ENCODE measurements around the gene SAMD10. TPM values are rescaled to one million over a fixed set of nuclear protein-coding genes. Genes with fewer than 3 reads are reported as not detected.

Gene SAMD10
- polyA plus RNA-seq, 1 of the 3 experiments (the other 2 are of a cell fraction): 11.6 TPM

DNA sequence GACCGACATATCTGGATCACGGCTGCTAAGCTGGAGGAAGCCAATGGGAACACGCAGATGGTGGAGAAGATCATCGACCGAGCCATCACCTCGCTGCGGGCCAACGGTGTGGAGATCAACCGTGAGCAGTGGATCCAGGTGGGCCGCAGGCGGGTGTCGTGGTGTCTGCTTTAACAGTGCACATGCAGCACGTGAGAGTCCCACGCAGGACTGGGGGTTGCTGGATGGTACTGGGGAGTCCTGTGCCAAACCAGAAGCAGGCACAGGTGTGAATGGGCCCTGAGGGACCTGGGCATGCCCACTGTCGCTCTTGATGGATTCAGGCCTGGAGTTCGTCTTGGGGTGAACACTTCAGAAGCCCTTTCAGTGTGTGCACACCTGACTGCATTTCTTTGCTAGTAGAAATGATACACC lies 31.9 kb upstream of the SAMD10 start:
- CTCF ChIA-PET: no interaction called here
- Histone ChIP-seq H3K4me1 (ENCODE audit: control insufficient read depth in 1 of 2, insufficient read depth in 2 of 2, low read depth in 1 of 2, low read length in 1 of 2) (no peaks in the 10 kb centered on the region), H3K79me2 (ENCODE audit: insufficient read depth) (peaks cover 19% of the 10 kb centered on the region), H3F3A (replicated peaks; ENCODE audit: insufficient read depth) (no peaks in the 10 kb centered on the region), H3K9ac (no peak overlapping the region), H3K4me2 (no peak overlapping the region), H3K4me3 (ENCODE audit: low read depth in 2 of 2, low read length in 1 of 2) (no peak overlapping the region), H3K27me3 (ENCODE audit: insufficient read depth) (no peaks in the 10 kb centered on the region), H3K9me2 (no peaks in the 10 kb centered on the region), H4K20me1 (ENCODE audit: insufficient read depth) (no peaks in the 10 kb centered on the region), H2AFZ (ENCODE audit: low read depth) (no peak overlapping the region), H3K9me3 (no peaks in the 10 kb centered on the region), H3K36me3 (replicated peaks in 1 of 2; ENCODE audit: control insufficient read depth in 1 of 2, insufficient read depth in 2 of 2, low read length in 1 of 2) (peaks cover 44 to 49% of the 10 kb centered on the region in 2 experiments), H3K27ac (ENCODE audit: low read depth in 2 of 2, low read length in 1 of 2) (no peak overlapping the region)
- no peak for DNase-seq
- 94% methylated on average over 13 of the region's 16 CpGs for WGBS (ENCODE audit: low lambda C conversion rate)
- TF ChIP-seq SMC3 (IDR thresholded peaks at IDR 0.05; ENCODE audit: low read depth, low read length): no peak
- TF ChIP-seq RAD21 (IDR thresholded peaks at IDR 0.05; ENCODE audit: low read length): no peak
- no peak for TF ChIP-seq EP300 (IDR thresholded peaks at IDR 0.05; ENCODE audit: borderline replicate concordance in 1 of 2, low read depth in 1 of 2, low read length in 1 of 2)
- no peak for TF ChIP-seq FOXJ3 (CRISPR knock-in tag; IDR thresholded peaks at IDR 0.05)
- no peak for TF ChIP-seq EZH2phosphoT487 (IDR thresholded peaks at IDR 0.05; ENCODE audit: borderline replicate concordance, low read depth)
- TF ChIP-seq ELF1 (IDR thresholded peaks at IDR 0.05): no peak
- no peak for TF ChIP-seq POLR2AphosphoS5 (IDR thresholded peaks at IDR 0.05; ENCODE audit: low read depth, low read length)
- TF ChIP-seq CHD2 (IDR thresholded peaks at IDR 0.05; ENCODE audit: low read length, partially characterized antibody): no peak
- no peak for TF ChIP-seq YY1 (IDR thresholded peaks at IDR 0.05; ENCODE audit: low read depth)
- TF ChIP-seq FOXM1 (IDR thresholded peaks at IDR 0.05; ENCODE audit: low read depth): no peak
- TF ChIP-seq MAX (IDR thresholded peaks at IDR 0.05; ENCODE audit: low read depth): no peak
- no peak for TF ChIP-seq TAF1 (IDR thresholded peaks at IDR 0.05; ENCODE audit: borderline replicate concordance, low read depth, low read length)
- POLR2A ChIA-PET: no interaction called here

GRCh38 chr20:64010711-64011237 lies 31.3 kb upstream of the SAMD10 start:
- Histone ChIP-seq H3K79me2 (ENCODE audit: insufficient read depth) (peaks cover 22% of the 10 kb centered on the region), H3K9me2 (no peaks in the 10 kb centered on the region), H3K27ac (ENCODE audit: low read depth in 2 of 2, low read length in 1 of 2) (no peak overlapping the region), H3K27me3 (ENCODE audit: insufficient read depth) (no peaks in the 10 kb centered on the region), H3F3A (replicated peaks; ENCODE audit: insufficient read depth) (no peaks in the 10 kb centered on the region), H3K4me3 (ENCODE audit: low read depth in 2 of 2, low read length in 1 of 2) (no peak overlapping the region), H3K36me3 (replicated peaks in 1 of 2; ENCODE audit: control insufficient read depth in 1 of 2, insufficient read depth in 2 of 2, low read length in 1 of 2) (peaks cover 43 to 55% of the 10 kb centered on the region in 2 experiments), H3K4me2 (no peak overlapping the region), H3K9me3 (no peaks in the 10 kb centered on the region), H2AFZ (ENCODE audit: low read depth) (no peak overlapping the region), H4K20me1 (ENCODE audit: insufficient read depth) (no peaks in the 10 kb centered on the region), H3K9ac (no peak overlapping the region), H3K4me1 (ENCODE audit: control insufficient read depth in 1 of 2, insufficient read depth in 2 of 2, low read depth in 1 of 2, low read length in 1 of 2) (no peaks in the 10 kb centered on the region)
- WGBS (ENCODE audit: low lambda C conversion rate): 94% methylated on average over 8 of the region's 8 CpGs
- no peak for TF ChIP-seq FOXM1 (IDR thresholded peaks at IDR 0.05; ENCODE audit: low read depth)
- TF ChIP-seq TCF12 (IDR thresholded peaks at IDR 0.05): no peak
- no peak for TF ChIP-seq MAX (IDR thresholded peaks at IDR 0.05; ENCODE audit: low read depth)
- TF ChIP-seq CHD2 (IDR thresholded peaks at IDR 0.05; ENCODE audit: low read length, partially characterized antibody): no peak
- TF ChIP-seq YY1 (IDR thresholded peaks at IDR 0.05; ENCODE audit: low read depth): no peak
- no peak for TF ChIP-seq NRF1 (IDR thresholded peaks at IDR 0.05; ENCODE audit: low read depth, low read length)
- TF ChIP-seq POLR2AphosphoS5 (IDR thresholded peaks at IDR 0.05; ENCODE audit: low read depth, low read length): no peak
- TF ChIP-seq MXI1 (IDR thresholded peaks at IDR 0.05; ENCODE audit: low read depth, low read length): no peak
- TF ChIP-seq EP300 (IDR thresholded peaks at IDR 0.05; ENCODE audit: borderline replicate concordance in 1 of 2, low read depth in 1 of 2, low read length in 1 of 2): no peak
- TF ChIP-seq EZH2phosphoT487 (IDR thresholded peaks at IDR 0.05; ENCODE audit: borderline replicate concordance, low read depth): no peak
- TF ChIP-seq FOXJ3 (CRISPR knock-in tag; IDR thresholded peaks at IDR 0.05): no peak
- no peak for TF ChIP-seq TEAD4 (IDR thresholded peaks at IDR 0.05; ENCODE audit: borderline replicate concordance, insufficient read depth)
- no peak for TF ChIP-seq SIN3A (IDR thresholded peaks at IDR 0.05; ENCODE audit: borderline replicate concordance, low read depth, low read length)
- TF ChIP-seq SMC3 (IDR thresholded peaks at IDR 0.05; ENCODE audit: low read depth, low read length): no peak
- no peak for TF ChIP-seq ELF1 (IDR thresholded peaks at IDR 0.05)
- TF ChIP-seq JUND (IDR thresholded peaks at IDR 0.05): no peak
- no peak for TF ChIP-seq REST (IDR thresholded peaks at IDR 0.05; ENCODE audit: low read depth, low read length)
- TF ChIP-seq RXRA (IDR thresholded peaks at IDR 0.05; ENCODE audit: borderline replicate concordance, low read depth): no peak
- no peak for TF ChIP-seq FOSL2 (IDR thresholded peaks at IDR 0.05; ENCODE audit: borderline replicate concordance, low read depth)
- no peak for DNase-seq
- ChIA-PET POLR2A (no interaction called here), CTCF (interaction anchor here (0.9 to 1.1 kb wide), 3 partner anchors 11 to 37 kb away, joined by 3 read pairs; no protein-coding TSS in a partner anchor)
